GM18861 (cell line): ENCODE measurements around the gene CHRNB1.

Experiments used
- ATAC-seq: cut with Tn5 transposase; IDR thresholded peaks from one replicate; pipeline ENCODE4 v1.9.1; 2021; ENCODE audit not compliant: unreplicated experiment

The CHRNB1 gene

GRCh38 chr17:7415784-7416183 lies 29.1 kb upstream of the CHRNB1 start:
- ATAC-seq: no peak

GRCh38 chr17:7416323-7416722 lies 28.5 kb upstream of the CHRNB1 start:
- no peak for ATAC-seq

DNA sequence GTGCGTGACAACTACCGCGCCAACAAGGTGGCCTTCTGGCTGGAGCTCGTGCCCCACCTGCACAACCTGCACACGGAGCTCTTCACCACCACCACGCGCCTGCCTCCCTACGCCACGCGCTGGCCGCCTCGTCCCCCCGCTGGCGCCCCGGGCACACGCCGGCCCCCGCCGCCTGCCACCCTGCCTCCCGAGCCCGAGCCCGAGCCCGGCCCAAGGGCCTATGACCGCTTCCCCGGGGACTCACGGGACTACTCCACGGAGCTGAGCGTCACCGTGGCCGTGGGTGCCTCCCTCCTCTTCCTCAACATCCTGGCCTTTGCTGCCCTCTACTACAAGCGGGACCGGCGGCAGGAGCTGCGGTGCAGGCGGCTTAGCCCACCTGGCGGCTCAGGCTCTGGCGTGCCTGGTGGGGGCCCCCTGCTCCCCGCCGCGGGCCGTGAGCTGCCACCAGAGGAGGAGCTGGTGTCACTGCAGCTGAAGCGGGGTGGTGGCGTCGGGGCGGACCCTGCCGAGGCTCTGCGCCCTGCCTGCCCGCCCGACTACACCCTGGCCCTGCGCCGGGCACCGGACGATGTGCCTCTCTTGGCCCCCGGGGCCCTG lies 27.7 kb upstream of the CHRNB1 start:
- no peak for ATAC-seq

GRCh38 chr17:7418472-7419152 lies 26.2 kb upstream of the CHRNB1 start:
- no peak for ATAC-seq

GRCh38 chr17:7419819-7420610 lies 24.8 kb upstream of the CHRNB1 start, which contains the start of gene SPEM1:
SPEM1 (plus strand) TSS chr17:7420324; CDS start chr17:7420385, 61 bp downstream.
- no peak for ATAC-seq

- no peak for ATAC-seq
Observed at GRCh38 chr17:7421186-7421585, 23.7 kb upstream of the CHRNB1 start.

- ATAC-seq: no peak
Observed at GRCh38 chr17:7423679-7424078, 21.2 kb upstream of the CHRNB1 start.

- no peak for ATAC-seq
Observed at GRCh38 chr17:7425316-7425715, 19.5 kb upstream of the CHRNB1 start, which contains the start of gene SPEM2. SPEM2 (plus strand) TSS chr17:7425616; CDS start chr17:7425689, 73 bp downstream.

GRCh38 chr17:7425756-7426155 lies 19.1 kb upstream of the CHRNB1 start:
- no peak for ATAC-seq

DNA sequence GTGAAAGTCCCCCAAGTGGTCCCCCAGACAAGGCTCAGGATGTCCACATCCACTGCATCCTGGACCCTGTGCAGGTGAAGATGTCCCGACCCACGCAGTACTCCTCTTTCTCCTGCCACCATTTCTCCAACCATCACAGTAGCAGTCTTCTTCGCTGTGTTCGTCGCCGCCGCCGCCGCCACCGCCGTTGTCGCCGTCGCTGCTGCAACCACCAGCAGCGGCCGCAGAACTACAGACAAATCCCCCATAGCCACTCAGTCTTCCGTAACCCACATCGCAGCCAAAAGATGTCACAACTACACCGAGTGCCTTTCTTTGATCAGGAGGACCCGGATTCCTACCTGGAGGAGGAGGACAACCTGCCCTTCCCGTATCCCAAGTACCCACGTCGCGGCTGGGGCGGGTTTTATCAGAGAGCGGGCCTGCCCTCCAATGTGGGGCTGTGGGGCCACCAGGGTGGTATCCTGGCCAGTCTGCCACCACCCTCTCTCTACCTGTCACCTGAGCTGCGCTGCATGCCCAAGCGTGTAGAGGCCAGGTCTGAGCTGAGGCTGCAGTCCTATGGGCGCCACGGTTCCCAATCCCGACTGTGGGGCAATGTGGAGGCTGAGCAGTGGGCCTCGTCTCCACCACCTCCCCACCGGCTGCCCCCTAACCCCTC lies 18.5 kb upstream of the CHRNB1 start:
- ATAC-seq: no peak

DNA sequence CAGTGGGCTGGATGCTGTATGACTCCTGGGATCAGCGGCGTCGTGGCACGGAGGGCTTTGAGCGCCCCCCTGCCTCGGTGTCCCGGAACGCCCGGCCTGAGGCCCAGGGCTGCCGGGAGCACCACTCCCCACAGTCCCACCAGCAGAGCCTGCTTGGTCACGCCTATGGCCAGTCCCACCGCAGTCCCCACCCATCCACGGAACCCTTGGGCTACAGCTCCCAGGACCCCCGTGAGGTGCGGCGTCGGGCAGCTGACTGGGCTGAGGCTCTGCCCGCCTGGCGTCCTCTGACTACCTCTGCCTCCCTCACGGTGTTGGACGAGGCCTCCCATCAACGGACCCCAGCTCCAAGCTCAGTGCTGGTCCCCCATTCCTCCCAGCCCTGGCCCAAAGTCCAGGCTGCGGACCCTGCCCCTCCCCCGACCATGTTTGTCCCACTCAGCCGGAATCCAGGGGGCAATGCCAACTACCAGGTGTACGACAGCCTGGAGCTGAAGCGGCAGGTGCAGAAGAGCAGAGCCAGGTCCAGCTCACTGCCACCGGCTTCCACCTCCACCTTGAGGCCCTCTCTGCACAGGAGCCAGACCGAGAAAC lies 17.9 kb upstream of the CHRNB1 start:
- ATAC-seq: no peak

- ATAC-seq: no peak
Observed at GRCh38 chr17:7427549-7427948, 17.3 kb upstream of the CHRNB1 start.

GRCh38 chr17:7428557-7428956 lies 16.3 kb upstream of the CHRNB1 start, which contains the start of gene SPEM3:
SPEM3 (plus strand) TSS chr17:7428857; CDS start chr17:7428903, 46 bp downstream.
- no peak for ATAC-seq

DNA sequence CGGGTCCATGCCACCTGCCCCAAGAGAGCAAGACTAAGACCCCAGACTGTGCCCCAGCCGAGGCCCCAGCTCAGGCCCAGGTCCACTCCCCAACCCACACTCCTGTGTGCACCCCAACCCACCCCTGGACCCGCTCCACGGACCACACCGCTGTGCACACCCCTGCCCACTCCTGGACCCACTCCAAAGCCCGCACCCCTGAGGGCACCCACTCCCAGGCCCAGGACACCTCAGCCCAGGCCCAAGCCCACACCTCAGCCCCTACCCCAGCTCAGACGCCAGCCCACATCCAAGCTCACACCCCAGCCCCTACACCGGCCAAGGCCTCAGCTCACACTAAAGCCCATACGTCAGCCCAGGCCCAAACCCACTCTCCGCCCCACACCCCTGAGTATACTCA lies 15.1 kb upstream of the CHRNB1 start:
- no peak for ATAC-seq

GRCh38 chr17:7431231-7431630 lies 13.6 kb upstream of the CHRNB1 start:
- no peak for ATAC-seq

DNA sequence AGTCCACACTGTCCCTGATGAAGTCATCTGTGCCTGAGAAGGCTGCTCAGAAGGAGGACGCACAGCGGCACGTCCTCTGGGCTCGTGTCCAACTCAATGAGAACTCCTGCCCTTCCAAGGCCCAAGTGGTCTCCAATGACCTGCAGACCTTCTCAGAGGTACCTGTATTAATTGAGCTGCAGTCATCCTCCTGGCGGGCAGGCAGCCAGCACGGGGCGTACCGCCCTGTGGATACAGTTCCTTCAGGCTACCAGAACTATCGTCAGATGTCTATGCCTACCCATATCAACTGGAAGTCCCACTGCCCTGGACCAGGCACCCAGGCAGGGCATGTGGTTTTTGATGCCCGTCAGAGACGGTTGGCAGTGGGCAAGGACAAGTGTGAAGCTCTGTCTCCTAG lies 12.6 kb upstream of the CHRNB1 start:
- ATAC-seq: no peak

DNA sequence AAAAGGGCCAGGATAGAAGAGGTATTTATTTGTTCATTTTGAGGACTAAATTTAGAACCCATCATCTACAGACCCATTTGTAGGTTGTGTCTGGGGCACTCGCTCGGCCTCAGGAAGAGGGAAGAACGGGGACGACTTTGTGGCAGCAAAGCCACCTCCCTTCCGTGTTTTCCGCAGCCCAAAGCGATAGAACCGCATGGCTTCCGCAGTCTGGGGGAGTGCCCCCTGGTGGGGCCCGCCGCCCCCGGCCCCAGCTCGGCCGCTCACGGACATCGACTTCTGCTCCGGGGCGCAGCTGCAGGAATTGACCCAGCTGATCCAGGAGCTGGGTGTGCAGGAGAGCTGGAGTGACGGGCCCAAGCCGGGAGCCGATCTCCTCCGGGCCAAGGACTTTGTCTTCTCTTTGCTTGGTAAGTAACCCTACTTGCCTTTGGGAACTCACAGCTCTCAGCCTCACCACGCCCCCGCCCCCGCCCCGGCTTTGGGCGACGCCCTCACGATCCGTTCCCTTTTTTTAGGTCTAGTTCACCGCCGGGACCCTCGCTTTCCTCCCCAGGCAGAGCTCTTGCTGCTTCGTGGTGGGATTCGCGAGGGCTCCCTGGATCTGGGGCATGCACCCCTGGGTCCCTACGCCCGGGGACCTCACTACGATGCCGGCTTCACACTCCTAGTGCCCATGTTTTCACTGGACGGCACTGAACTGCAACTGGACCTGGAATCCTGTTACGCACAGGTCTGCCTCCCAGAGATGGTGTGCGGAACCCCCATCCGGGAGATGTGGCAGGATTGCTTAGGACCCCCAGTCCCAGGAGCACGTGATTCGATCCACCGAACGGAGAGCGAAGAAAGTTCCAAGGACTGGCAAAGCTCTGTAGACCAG lies 8.9 kb upstream of the CHRNB1 start:
- ATAC-seq: peak; percentile 24

DNA sequence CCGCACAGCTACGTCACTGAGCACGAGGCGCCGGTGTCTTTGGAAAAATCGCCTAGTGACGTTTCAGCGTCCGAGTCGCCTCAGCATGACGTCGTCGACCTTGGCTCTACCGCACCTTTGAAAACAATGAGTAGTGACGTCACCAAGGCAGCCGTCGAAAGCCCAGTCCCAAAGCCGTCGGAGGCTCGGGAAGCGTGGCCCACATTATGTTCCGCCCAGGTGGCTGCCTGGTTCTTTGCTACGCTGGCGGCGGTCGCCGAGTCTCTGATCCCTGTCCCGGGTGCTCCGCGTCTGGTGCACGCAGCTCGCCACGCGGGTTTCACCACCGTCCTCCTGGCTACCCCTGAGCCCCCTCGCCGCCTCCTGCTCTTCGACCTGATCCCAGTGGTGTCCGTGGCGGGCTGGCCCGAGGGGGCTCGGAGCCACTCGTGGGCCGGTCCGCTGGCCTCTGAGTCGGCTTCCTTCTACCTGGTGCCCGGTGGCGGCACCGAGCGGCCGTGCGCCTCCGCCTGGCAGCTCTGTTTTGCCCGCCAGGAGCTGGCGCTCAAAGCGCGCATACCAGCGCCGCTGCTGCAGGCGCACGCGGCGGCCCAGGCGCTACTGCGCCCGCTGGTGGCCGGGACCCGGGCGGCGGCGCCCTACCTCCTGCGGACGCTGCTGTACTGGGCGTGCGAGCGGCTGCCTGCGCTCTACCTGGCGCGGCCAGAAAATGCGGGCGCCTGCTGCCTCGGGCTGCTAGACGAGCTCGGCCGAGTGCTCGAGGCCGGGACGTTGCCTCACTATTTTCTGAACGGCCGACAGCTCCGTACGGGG lies 8.1 kb upstream of the CHRNB1 start:
- ATAC-seq: peak; percentile 37

- ATAC-seq: no peak
Observed at GRCh38 chr17:7437369-7437863, 7.4 kb upstream of the CHRNB1 start.
